ENCODE measurements around the gene TBC1D19.

TBC1D19 gene

GRCh38 chr4:26782168-26782829 is 198.4 kb downstream of the TBC1D19 start:
- Mint-ChIP-seq H3K4me3 (no peak overlapping the region), H3K4me1 (ENCODE audit: low read depth) (peaks cover 1% of the 10 kb centered on the region), H3K36me3 (ENCODE audit: low read depth) (no peaks in the 10 kb centered on the region), H3K27me3 (no peaks in the 10 kb centered on the region), H3K9me3 (no peaks in the 10 kb centered on the region), H3K27ac (no peak overlapping the region)
- DNase-seq, result no peak

DNA sequence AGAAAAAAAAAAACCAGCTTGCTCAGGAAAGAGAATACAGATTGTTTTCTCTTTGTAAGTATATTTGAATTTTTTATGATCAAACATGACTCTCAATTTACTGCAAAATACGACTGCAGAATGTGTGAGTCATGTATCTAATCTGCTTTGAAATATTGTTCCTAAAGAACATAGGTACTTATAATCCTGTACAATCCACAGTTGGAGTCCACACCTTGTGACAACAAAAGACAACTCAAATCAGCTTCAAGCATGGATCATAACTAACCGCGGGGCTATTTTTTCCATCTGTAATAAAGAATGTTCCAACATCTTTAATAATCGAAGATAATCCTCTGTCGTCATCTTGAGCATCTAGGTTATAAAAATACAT is 198.9 kb downstream of the TBC1D19 start:
- Mint-ChIP-seq H3K4me1 (ENCODE audit: low read depth) (peaks cover 6% of the 10 kb centered on the region), H3K9me3 (no peaks in the 10 kb centered on the region), H3K27ac (no peak overlapping the region), H3K27me3 (no peaks in the 10 kb centered on the region), H3K36me3 (ENCODE audit: low read depth) (no peaks in the 10 kb centered on the region), H3K4me3 (no peak overlapping the region)
- DNase-seq, result no peak

- DNase-seq, result no peak
- Mint-ChIP-seq H3K4me1 (ENCODE audit: low read depth) (peaks cover 16% of the 10 kb centered on the region), H3K4me3 (no peak overlapping the region), H3K36me3 (ENCODE audit: low read depth) (no peaks in the 10 kb centered on the region), H3K27me3 (no peaks in the 10 kb centered on the region), H3K9me3 (no peaks in the 10 kb centered on the region), H3K27ac (no peak overlapping the region)
These were observed 200.5 kb downstream of the TBC1D19 start for GRCh38 chr4:26784207-26784865.

DNA sequence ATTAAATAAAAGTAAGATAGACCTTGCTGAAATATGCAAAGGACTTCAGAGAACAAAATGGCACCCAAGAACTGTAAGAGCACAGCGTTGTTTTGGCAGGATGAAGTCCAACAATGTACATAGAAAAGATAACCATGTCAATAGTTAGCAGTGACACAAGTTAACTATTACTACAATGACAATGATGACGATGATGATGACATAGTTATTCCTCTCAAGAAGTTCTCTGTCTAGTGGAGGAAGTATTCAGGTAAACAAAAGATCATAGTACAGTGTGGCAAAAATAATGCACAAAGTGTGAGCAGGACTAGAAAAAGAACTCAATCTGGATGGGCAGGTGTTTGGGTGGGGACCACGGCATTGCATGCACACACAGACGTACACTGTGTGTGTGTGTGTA is 201.4 kb downstream of the TBC1D19 start:
- H3K36me3 Mint-ChIP-seq (ENCODE audit: low read depth), result no peaks in the 10 kb centered on the region
- H3K27me3 Mint-ChIP-seq, result no peaks in the 10 kb centered on the region
- no peak overlapping the region for H3K27ac Mint-ChIP-seq
- H3K4me3 Mint-ChIP-seq, result no peak overlapping the region
- H3K9me3 Mint-ChIP-seq, result no peaks in the 10 kb centered on the region
- H3K4me1 Mint-ChIP-seq (ENCODE audit: low read depth), result peaks cover 16% of the 10 kb centered on the region
- no peak for DNase-seq

DNA sequence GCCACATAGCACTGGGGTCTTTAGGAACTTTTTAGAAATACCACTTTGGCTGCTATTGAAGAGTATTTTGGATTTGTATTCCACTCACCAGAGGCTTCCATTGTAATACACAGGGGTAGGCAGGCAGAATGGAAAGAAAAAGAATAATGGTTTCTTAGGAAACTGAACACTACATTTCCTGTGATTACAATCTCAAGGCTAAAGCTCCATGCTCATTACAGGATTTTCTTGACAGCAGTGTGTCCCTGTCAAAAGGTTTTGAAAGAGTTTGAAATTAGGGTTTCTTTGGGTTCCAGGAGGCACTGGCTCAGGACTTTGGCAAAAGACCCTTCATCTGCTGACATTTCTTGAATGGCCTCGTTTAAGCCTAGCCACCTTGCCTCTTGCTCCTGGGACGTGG is 201.9 kb downstream of the TBC1D19 start:
- Mint-ChIP-seq H3K36me3 (ENCODE audit: low read depth) (no peaks in the 10 kb centered on the region), H3K4me3 (no peak overlapping the region), H3K27me3 (no peaks in the 10 kb centered on the region), H3K27ac (no peak overlapping the region), H3K9me3 (no peaks in the 10 kb centered on the region), H3K4me1 (ENCODE audit: low read depth) (peaks cover 16% of the 10 kb centered on the region)
- DNase-seq, result no peak

DNA sequence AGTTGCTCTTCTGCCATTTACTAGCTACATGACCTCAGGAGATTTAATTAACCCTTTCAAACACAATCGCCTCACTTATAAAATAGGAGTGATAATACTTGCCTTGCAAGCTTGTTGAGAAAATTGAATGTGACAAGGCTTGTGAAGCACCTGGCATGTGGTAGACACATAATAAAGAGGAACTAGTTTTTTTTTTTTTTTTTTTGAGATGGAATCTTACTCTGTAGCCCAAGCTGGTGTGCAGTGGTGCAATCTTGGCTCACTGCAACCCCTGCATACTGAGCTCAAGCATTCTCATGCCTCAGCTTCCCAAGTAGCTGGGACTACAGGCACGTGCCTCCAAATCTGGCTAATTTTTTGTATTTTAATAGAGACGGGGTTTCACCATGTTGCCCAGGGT is 203.0 kb downstream of the TBC1D19 start:
- Mint-ChIP-seq H3K4me3 (no peak overlapping the region), H3K4me1 (ENCODE audit: low read depth) (peaks cover 16% of the 10 kb centered on the region), H3K27ac (no peak overlapping the region), H3K9me3 (no peaks in the 10 kb centered on the region), H3K36me3 (ENCODE audit: low read depth) (no peaks in the 10 kb centered on the region), H3K27me3 (no peaks in the 10 kb centered on the region)
- no peak for DNase-seq

- Mint-ChIP-seq H3K36me3 (ENCODE audit: low read depth) (no peaks in the 10 kb centered on the region), H3K4me3 (no peak overlapping the region), H3K27me3 (no peaks in the 10 kb centered on the region), H3K9me3 (no peaks in the 10 kb centered on the region), H3K4me1 (ENCODE audit: low read depth) (peaks cover 16% of the 10 kb centered on the region), H3K27ac (peak overlapping the region; percentile 53)
- DNase-seq, result peak; percentile 58
These were observed 203.8 kb downstream of the TBC1D19 start for GRCh38 chr4:26787461-26788340.

- no peak overlapping the region for H3K27ac Mint-ChIP-seq
- H3K36me3 Mint-ChIP-seq (ENCODE audit: low read depth), result no peaks in the 10 kb centered on the region
- no peak overlapping the region for H3K4me3 Mint-ChIP-seq
- no peak for DNase-seq
- no peaks in the 10 kb centered on the region for H3K27me3 Mint-ChIP-seq
- H3K9me3 Mint-ChIP-seq, result no peaks in the 10 kb centered on the region
- peaks cover 16% of the 10 kb centered on the region for H3K4me1 Mint-ChIP-seq (ENCODE audit: low read depth)
These were observed 204.5 kb downstream of the TBC1D19 start for GRCh38 chr4:26788341-26788733.

DNA sequence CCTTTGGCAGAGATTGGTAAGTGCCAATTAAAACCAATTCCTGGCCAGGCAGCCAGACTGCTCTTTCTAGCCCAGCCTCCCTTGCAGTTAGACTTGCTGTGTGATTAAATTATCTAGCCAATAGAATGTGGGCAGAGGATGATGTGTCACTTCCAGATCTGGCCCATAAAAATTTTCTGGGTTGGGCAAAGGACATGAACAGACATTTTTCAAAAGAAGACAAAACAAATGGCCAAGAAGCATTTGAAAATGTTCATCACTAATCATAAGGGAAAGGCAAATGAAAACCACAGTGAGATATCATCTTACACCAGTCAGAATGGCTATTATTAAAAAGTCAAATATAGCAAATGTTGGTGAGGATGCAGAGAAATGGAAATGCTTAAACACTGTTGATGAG is 205.3 kb downstream of the TBC1D19 start:
- no peaks in the 10 kb centered on the region for H3K36me3 Mint-ChIP-seq (ENCODE audit: low read depth)
- no peaks in the 10 kb centered on the region for H3K27me3 Mint-ChIP-seq
- H3K27ac Mint-ChIP-seq, result no peak overlapping the region
- H3K4me3 Mint-ChIP-seq, result no peak overlapping the region
- peaks cover 16% of the 10 kb centered on the region for H3K4me1 Mint-ChIP-seq (ENCODE audit: low read depth)
- no peak for DNase-seq
- no peaks in the 10 kb centered on the region for H3K9me3 Mint-ChIP-seq

DNA sequence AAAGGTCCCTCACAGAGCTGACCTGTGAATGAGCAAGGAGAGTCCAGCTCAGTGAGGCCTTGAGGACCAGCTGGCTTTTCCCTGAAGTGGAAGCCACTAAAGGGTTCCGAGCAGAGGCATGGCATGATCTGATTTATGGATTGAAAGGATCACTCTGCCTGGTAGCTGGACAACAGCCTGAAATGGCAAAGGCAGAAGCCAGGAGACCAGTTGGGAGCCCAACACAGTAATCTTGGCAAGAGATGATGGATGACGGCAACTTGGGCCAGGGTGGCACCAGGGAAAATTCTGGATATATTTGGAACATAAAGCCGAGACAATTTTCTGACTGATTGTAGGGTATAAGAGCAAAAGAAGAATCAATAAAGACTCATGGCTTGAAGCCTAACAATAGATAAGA is 207.5 kb downstream of the TBC1D19 start:
- Mint-ChIP-seq H3K4me1 (ENCODE audit: low read depth) (peaks cover 16% of the 10 kb centered on the region), H3K4me3 (no peak overlapping the region), H3K27ac (no peak overlapping the region)

GRCh38 chr4:26792639-26793038 is 208.8 kb downstream of the TBC1D19 start:
- peaks cover 11% of the 10 kb centered on the region for H3K4me1 Mint-ChIP-seq (ENCODE audit: low read depth)
- no peak for DNase-seq
- H3K27ac Mint-ChIP-seq, result no peak overlapping the region
- H3K9me3 Mint-ChIP-seq, result no peaks in the 10 kb centered on the region
- H3K4me3 Mint-ChIP-seq, result no peak overlapping the region
- no peaks in the 10 kb centered on the region for H3K27me3 Mint-ChIP-seq
- no peaks in the 10 kb centered on the region for H3K36me3 Mint-ChIP-seq (ENCODE audit: low read depth)

More for the DNA sequence above, 207.5 kb downstream of the TBC1D19 start:
- Mint-ChIP-seq H3K27me3 (no peaks in the 10 kb centered on the region), H3K36me3 (ENCODE audit: low read depth) (no peaks in the 10 kb centered on the region), H3K9me3 (no peaks in the 10 kb centered on the region)
- DNase-seq, result no peak

DNA sequence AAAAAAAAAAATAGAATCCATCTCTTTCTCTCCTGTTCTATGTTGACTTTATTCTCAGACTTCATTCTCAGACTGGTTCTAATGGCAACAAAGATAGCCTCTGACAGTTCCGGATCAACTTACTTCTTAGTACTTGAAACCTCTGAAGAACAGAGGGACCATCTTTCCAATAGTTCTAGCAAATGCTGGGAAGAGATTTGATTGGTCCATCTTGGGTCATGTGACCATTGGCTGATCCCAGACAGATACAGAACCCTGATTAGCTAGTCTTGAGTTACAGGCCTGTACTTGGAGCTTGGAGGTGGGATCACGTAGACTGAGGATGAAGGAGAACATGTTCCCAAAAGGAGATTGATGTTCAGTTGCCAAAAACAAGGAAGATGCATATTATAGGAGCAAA is 209.9 kb downstream of the TBC1D19 start:
- no peak for DNase-seq
- Mint-ChIP-seq H3K4me3 (no peak overlapping the region), H3K27me3 (no peaks in the 10 kb centered on the region), H3K36me3 (ENCODE audit: low read depth) (no peaks in the 10 kb centered on the region), H3K4me1 (ENCODE audit: low read depth) (peaks cover under 1% of the 10 kb centered on the region), H3K9me3 (peaks cover 3% of the 10 kb centered on the region), H3K27ac (no peak overlapping the region)

DNA sequence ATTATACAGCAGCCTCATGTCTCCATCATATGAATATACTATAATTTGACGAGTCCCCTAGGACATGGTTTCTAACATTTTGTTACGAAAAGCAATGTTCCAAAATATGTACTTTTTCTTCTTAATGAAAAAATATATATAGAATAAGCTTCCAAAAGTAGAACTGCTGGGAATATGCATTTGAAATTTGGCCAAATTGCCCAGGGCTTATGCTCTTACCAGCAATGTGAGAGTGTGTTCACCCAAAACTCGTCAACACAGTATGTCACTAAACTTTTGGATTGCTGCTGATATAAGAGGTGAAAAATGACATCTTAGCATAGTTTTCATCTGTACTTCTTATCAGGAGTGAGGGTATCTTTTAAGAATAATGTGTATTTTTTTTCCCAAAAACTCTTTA is 212.2 kb downstream of the TBC1D19 start:
- Mint-ChIP-seq H3K27me3 (no peaks in the 10 kb centered on the region), H3K4me1 (ENCODE audit: low read depth) (no peaks in the 10 kb centered on the region), H3K27ac (no peak overlapping the region), H3K4me3 (no peak overlapping the region), H3K9me3 (peaks cover 4% of the 10 kb centered on the region), H3K36me3 (ENCODE audit: low read depth) (no peaks in the 10 kb centered on the region)
- DNase-seq, result no peak

- Mint-ChIP-seq H3K27ac (no peak overlapping the region), H3K27me3 (no peaks in the 10 kb centered on the region), H3K9me3 (peaks cover 4% of the 10 kb centered on the region), H3K4me1 (ENCODE audit: low read depth) (no peaks in the 10 kb centered on the region), H3K4me3 (no peak overlapping the region), H3K36me3 (ENCODE audit: low read depth) (no peaks in the 10 kb centered on the region)
- no peak for DNase-seq
These were observed 218.9 kb downstream of the TBC1D19 start for GRCh38 chr4:26802790-26803189.

Data from activated T-cell treated with anti-CD3 and anti-CD28 coated beads, Interleukin-2, amount 50 U/mL, for 24 hours (primary cell).